ENCODE results near the gene THG1L.
A peak's percentile ranks its signal among the peaks of the same experiment; 100 is the strongest.

THG1L gene

GRCh38 chr5:157703736-157704135 is 27.5 kb upstream of the THG1L start:
- ChIA-PET POLR2A (ENCODE audit: low non-redundant PET) (no interaction called here), CTCF (interaction anchor here (0.6 kb wide), 1 partner anchor 113 kb away, joined by 6 read pairs; no protein-coding TSS in a partner anchor)
- no peak overlapping the region for H3K27ac ChIP-seq
- TF ChIP-seq CTCF (conservative IDR thresholded peaks at IDR 0.05; ENCODE audit: low read depth): no peak
- DNase-seq (ENCODE audit: low spot score): no peak

DNA sequence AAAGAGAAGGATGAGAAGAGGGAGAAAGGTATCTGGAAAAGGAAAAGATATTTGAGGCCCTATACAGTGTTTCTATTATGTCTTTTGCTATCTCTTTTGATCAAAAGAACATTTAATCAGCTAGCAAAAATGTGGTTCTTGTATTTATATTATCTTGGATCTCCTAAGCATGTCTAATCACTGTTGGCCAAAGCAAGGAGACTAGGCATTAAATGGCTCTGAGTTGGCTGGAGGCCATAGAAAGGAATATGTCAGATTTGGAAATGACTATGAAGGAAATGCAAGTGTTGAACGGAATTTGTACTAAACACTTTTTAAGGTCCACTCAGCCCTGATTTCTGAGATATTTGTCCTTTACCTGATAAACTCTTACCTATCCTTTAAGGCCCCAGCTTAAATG is 22.4 kb upstream of the THG1L start:
- no peak overlapping the region for H3K27ac ChIP-seq
- no peak for DNase-seq (ENCODE audit: low spot score)
- no peak for TF ChIP-seq CTCF (conservative IDR thresholded peaks at IDR 0.05; ENCODE audit: low read depth)
- CTCF ChIA-PET: no interaction called here
- POLR2A ChIA-PET (ENCODE audit: low non-redundant PET): no interaction called here

GRCh38 chr5:157709346-157709745 is 21.9 kb upstream of the THG1L start:
- ChIA-PET POLR2A (ENCODE audit: low non-redundant PET) (no interaction called here), CTCF (no interaction called here)
- H3K27ac ChIP-seq: no peak overlapping the region
- no peak for TF ChIP-seq CTCF (conservative IDR thresholded peaks at IDR 0.05; ENCODE audit: low read depth)
- no peak for DNase-seq (ENCODE audit: low spot score)

DNA sequence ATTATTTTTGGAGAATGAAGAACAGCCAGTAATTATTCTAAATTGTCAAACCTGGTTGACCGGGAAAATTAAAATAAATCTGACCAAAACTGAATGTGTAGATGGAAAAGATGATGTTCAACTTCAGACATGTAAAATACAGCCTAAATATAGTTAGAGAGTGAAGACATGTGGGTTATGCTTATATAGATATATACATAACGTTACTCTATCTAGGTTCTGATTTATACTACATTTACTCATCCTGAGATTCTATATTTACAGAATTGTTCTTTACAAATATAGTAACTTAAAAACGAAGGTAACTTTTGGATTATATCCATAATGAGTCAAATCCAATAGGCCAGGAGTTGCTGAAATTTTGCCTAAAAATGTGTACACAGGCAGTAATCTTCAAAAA is 20.8 kb upstream of the THG1L start:
- no peak for TF ChIP-seq CTCF (conservative IDR thresholded peaks at IDR 0.05; ENCODE audit: low read depth)
- no peak overlapping the region for H3K27ac ChIP-seq
- CTCF ChIA-PET: no interaction called here
- DNase-seq (ENCODE audit: low spot score): no peak
- POLR2A ChIA-PET (ENCODE audit: low non-redundant PET): no interaction called here

DNA sequence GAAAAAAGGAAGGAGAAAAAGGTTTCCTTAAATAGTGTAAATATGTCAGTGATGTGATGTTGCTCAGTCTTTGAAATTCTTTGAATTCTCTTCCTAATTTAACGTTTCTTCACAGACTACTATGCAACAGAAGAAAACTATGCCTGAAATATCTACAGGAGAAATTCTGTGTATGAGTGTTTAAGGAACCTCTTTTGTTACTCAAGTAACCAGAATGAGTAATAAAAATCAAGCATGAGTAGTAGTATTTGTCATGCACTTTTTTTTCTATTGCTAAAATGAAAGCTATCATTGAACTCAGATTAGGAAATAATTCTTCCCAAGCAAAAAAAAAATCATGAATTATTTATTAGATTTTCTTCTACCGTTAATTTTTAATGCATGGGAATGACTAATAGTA is 20.3 kb upstream of the THG1L start:
- CTCF ChIA-PET: interaction anchor here (0.6 kb wide), 1 partner anchor 10 kb away, joined by 3 read pairs; no protein-coding TSS in a partner anchor
- no peak for TF ChIP-seq CTCF (conservative IDR thresholded peaks at IDR 0.05; ENCODE audit: low read depth)
- DNase-seq (ENCODE audit: low spot score): peak; percentile 26
- no peak overlapping the region for H3K27ac ChIP-seq
- POLR2A ChIA-PET (ENCODE audit: low non-redundant PET): no interaction called here

- ChIA-PET POLR2A (ENCODE audit: low non-redundant PET) (no interaction called here), CTCF (no interaction called here)
- no peak for TF ChIP-seq CTCF (conservative IDR thresholded peaks at IDR 0.05; ENCODE audit: low read depth)
- no peak overlapping the region for H3K27ac ChIP-seq
- no peak for DNase-seq (ENCODE audit: low spot score)
Measured at GRCh38 chr5:157713830-157714595, 17.2 kb upstream of the THG1L start.

All from RWPE1 (cell line).